Measurements from ENCODE around the gene PCDHA9. TPM values are rescaled to one million over a fixed set of nuclear protein-coding genes. Genes with fewer than 3 reads are reported as not detected.
"Not testable (repeated sequence)": the region's sequence is repeated elsewhere in the genome, so short reads cannot be mapped to it uniquely, and the experiment has no call there.

The PCDHA9 gene
- total RNA-seq, 2 experiments from 2014 or later, result not detected

GRCh38 chr5:140834439-140835008, 13.7 kb upstream of the PCDHA9 start:
- CTCF ChIA-PET, POLR2A ChIA-PET: not testable (repeated sequence)

DNA sequence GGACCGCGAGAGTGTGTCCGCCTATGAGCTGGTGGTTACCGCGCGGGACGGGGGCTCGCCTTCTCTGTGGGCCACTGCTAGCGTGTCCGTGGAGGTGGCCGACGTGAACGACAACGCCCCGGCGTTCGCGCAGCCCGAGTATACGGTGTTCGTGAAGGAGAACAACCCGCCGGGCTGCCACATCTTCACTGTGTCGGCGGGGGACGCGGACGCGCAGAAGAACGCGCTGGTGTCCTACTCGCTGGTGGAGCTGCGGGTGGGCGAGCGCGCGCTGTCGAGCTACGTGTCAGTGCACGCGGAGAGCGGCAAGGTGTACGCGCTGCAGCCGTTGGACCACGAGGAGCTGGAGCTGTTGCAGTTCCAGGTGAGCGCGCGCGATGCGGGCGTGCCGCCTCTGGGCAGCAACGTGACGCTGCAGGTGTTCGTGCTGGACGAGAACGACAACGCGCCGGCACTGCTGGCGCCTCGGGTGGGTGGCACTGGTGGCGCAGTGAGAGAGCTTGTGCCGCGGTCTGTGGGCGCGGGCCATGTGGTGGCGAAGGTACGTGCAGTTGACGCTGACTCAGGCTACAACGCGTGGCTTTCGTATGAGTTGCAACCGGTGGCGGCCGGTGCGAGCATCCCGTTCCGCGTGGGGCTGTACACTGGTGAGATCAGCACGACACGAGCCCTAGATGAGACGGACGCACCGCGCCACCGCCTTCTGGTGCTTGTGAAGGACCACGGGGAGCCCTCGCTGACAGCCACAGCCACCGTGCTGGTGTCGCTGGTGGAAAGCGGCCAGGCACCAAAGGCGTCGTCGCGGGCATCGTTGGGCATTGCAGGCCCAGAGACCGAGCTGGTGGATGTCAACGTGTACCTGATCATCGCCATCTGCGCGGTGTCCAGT, 12.3 kb upstream of the PCDHA9 start:
- ChIA-PET POLR2A (no interaction called here), CTCF (no interaction called here)

DNA sequence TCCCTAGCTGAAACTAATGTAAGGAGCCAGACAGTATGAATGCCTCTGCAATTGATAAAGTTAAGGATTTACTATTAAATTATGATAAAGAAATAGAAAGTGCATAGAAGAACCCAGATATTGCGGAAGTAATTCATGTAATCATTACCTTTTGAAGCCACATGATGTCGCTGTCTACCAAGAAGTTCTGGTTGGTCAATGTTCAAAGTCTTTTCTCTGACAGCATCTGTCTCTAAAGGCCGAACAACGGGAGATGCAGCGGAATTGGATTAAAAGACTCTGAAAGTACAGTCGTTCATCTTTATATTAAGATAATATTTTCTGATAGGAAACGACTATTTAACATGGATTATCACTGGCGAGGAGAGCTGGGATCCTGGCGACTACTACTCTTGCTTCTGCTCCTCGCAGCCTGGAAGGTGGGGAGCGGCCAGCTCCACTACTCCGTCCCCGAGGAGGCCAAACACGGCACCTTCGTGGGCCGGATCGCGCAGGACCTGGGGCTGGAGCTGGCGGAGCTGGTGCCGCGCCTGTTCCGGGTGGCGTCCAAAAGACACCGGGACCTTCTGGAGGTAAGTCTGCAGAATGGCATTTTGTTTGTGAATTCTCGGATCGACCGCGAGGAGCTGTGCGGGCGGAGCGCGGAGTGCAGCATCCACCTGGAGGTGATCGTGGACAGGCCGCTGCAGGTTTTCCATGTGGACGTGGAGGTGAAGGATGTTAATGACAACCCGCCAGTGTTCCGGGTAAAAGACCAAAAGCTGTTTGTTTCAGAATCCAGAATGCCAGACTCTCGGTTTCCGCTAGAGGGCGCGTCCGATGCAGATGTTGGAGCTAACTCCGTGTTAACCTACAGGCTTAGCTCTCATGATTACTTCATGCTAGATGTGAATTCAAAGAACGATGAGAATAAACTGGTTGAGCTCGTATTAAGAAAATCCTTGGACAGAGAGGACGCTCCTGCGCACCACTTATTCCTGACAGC, 6.9 kb upstream of the PCDHA9 start, which contains the start of gene PCDHA8:
Gene PCDHA8, plus strand, starts transcription at position 210 of the 985 bp plus-strand sequence. Its CDS starts 135 bp downstream, at position 345.
- ChIA-PET CTCF (no interaction called here), POLR2A (no interaction called here)

DNA sequence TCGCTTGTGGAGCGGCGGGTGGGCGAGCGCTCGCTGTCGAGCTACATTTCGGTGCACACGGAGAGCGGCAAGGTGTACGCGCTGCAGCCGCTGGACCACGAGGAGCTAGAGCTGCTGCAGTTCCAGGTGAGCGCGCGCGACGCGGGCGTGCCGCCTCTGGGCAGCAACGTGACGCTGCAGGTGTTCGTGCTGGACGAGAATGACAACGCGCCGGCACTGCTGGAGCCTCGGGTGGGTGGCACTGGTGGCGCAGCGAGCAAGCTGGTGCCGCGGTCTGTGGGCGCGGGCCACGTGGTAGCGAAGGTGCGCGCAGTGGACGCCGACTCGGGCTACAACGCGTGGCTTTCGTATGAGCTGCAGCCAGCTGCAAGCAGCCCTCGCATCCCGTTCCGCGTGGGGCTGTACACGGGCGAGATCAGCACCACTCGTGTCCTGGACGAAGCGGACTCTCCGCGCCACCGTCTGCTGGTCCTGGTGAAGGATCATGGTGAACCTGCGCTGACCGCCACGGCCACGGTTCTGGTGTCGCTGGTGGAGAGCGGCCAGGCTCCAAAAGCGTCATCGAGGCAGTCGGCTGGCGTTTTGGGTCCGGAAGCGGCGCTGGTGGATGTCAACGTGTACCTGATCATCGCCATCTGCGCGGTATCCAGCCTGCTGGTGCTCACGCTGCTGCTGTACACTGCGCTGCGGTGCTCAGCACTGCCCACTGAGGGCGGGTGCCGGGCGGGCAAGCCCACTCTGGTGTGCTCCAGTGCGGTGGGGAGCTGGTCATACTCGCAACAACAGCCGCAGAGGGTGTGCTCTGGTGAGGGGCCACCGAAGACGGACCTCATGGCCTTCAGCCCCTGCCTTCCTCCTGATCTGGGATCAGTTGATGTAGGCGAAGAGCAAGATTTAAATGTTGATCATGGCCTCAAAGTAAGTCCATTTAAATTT, 5.1 kb upstream of the PCDHA9 start:
- ChIA-PET CTCF (no interaction called here), POLR2A (no interaction called here)

DNA sequence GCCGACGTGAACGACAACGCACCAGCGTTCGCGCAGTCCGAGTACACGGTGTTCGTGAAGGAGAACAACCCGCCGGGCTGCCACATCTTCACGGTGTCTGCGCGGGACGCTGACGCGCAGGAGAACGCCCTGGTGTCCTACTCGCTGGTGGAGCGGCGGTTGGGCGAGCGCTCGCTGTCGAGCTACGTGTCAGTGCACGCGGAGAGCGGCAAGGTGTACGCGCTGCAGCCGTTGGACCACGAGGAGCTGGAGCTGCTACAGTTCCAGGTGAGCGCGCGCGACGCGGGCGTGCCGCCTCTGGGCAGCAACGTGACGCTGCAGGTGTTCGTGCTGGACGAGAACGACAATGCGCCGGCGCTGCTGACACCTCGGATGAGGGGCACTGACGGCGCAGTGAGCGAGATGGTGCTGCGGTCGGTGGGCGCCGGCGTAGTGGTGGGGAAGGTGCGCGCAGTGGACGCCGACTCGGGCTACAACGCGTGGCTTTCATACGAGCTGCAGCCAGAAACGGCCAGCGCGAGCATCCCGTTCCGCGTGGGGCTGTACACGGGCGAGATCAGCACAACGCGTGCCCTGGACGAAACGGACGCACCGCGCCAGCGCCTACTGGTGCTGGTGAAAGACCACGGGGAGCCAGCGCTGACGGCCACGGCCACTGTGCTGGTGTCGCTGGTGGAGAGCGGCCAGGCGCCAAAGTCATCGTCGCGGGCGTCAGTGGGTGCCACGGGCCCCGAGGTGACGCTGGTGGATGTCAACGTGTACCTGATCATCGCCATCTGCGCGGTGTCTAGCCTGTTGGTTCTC, 1.9 kb downstream of the PCDHA9 start:
- CTCF ChIA-PET, result not testable (repeated sequence)

DNA sequence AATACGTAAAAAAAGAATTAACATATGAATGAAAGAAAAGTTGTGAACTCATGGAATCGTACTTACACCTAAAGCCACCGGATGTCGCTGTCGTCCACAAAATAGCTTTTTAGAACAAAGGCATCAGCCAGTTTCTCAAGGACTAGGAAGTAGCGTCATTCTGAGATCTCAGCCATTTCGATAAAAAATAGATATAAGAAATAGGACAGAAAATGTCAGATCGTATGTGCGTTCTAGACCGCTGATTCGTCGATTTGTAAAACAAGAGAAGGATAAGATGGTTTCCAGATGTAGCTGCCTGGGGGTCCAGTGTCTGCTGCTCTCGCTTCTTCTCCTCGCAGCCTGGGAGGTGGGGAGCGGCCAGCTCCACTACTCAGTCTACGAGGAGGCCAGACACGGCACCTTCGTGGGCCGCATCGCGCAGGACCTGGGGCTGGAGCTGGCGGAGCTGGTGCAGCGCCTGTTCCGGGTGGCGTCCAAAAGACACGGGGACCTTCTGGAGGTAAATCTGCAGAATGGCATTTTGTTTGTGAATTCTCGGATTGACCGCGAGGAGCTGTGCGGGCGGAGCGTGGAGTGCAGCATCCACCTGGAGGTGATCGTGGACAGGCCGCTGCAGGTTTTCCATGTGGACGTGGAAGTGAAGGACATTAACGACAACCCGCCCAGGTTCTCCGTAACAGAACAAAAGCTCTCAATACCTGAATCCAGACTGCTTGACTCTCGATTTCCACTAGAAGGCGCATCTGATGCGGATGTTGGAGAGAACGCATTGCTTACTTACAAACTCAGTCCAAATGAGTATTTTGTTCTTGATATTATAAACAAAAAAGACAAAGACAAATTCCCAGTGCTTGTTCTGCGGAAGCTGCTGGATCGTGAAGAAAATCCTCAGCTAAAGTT, 7.8 kb downstream of the PCDHA9 start, which contains the start of gene PCDHA10:
Gene PCDHA10, plus strand, starts transcription at position 126 of the 903 bp plus-strand sequence. Its CDS starts 152 bp downstream, at position 278.
- ChIA-PET CTCF (interaction anchor here (1.1 kb wide), 1 partner anchor 565 kb away, joined by 3 read pairs; the partner anchor contains the start of gene PCDHGA11), POLR2A (no interaction called here)

More for the DNA sequence above, 1.9 kb downstream of the PCDHA9 start:
- POLR2A ChIA-PET, result not testable (repeated sequence)

DNA sequence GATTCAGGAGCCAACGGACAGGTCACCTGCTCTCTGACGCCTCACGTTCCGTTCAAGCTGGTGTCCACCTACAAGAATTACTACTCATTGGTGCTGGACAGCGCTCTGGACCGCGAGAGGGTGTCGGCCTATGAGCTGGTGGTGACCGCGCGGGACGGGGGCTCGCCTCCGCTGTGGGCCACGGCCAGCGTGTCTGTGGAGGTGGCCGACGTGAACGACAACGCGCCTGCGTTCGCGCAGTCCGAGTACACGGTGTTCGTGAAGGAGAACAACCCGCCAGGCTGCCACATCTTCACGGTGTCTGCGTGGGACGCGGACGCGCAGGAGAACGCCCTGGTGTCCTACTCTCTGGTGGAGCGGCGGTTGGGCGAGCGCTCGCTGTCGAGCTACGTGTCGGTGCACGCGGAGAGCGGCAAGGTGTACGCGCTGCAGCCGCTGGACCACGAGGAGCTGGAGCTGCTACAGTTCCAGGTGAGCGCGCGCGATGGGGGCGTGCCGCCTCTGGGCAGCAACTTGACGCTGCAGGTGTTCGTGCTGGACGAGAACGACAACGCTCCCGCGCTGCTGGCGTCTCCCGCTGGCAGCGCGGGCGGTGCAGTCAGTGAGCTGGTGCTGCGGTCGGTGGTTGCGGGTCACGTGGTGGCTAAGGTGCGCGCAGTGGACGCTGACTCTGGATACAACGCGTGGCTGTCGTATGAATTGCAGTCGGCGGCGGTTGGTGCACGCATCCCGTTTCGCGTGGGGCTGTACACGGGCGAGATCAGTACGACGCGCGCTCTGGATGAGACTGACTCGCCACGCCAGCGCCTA, 9.2 kb downstream of the PCDHA9 start:
- POLR2A ChIA-PET, result no interaction called here
- CTCF ChIA-PET, result no interaction called here

- ChIA-PET POLR2A (no interaction called here), CTCF (no interaction called here)
These were observed 9.7 kb downstream of the PCDHA9 start for GRCh38 chr5:140857987-140858240.

DNA sequence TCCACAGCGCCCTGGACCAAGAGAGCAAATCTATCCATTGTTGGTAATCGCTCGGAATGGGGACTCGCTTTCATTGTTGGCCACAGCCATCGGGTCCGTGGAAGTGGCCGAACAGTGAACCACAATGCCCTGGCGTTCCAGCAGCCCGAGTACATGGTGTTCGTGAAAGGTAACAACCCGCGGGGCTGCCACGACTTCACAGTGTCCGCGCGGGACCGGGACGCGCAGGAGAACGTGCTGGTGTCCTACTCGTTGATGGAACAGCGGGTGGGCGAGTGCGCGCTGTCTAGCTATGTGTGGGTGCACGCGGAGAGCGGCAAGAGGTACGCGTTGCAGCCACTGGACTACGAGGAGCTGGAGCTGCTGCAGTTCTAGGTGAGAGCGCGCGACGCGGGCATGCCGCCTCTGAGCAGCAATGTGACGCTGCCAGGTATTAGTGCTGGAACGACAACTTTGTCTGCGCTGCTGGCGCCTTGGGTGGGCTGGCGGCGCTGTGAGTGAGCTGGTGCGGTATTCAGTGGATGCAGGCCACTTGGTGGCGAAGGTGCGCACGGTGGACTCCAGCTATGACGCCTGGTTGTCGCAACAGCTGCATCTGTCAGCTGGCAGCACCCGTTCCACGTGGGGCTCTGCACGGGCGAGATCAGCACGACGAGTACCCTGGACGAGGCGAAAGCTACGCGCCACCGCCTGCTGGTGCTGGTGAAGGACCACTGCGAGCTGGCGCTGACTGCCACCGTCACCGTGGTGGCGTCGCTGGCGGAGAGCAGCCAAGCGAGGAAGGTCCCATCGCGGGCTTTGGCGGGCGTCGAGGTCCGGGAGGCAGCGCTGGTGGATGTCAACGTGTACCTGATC, 14.5 kb downstream of the PCDHA9 start:
- ChIA-PET CTCF (no interaction called here), POLR2A (no interaction called here)

- ChIA-PET CTCF (no interaction called here), POLR2A (no interaction called here)
These were observed 20.8 kb downstream of the PCDHA9 start, which contains the start of gene PCDHA11 for GRCh38 chr5:140868721-140869554. Gene PCDHA11 (plus strand): TSS chr5:140868957. CDS start chr5:140869104, 147 bp downstream.

GRCh38 chr5:140869555-140869886, 21.3 kb downstream of the PCDHA9 start:
- POLR2A ChIA-PET, result no interaction called here
- CTCF ChIA-PET, result no interaction called here

DNA sequence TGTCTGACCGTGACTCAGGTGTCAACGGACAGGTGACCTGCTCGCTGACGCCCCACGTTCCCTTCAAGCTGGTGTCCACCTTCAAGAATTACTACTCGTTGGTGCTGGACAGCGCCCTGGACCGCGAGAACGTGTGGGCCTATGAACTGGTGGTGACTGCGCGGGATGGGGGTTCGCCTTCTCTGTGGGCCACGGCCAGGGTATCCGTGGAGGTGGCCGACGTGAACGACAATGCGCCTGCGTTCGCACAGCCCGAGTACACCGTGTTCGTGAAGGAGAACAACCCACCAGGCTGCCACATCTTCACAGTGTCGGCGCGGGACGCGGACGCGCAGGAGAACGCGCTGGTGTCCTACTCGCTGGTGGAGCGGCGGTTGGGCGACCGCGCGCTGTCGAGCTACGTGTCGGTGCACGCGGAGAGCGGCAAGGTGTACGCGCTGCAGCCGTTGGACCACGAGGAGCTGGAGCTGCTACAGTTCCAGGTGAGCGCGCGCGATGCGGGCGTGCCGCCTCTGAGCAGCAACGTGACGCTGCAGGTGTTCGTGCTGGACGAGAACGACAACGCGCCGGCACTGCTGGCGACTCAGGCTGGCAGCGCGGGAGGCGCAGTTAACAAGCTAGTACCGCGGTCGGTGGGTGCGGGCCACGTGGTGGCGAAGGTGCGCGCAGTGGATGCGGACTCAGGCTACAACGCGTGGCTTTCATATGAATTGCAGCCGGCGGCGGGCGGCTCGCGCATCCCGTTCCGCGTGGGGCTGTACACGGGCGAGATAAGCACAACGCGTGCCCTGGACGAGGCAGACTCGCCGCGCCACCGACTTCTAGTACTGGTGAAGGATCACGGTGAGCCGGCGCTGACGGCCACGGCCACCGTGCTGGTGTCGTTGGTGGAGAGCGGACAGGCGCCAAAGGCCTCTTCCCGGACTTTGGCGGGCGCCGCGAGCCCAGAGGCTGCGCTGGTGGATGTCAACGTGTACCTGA, 22.3 kb downstream of the PCDHA9 start:
- POLR2A ChIA-PET, result no interaction called here
- CTCF ChIA-PET, result no interaction called here

DNA sequence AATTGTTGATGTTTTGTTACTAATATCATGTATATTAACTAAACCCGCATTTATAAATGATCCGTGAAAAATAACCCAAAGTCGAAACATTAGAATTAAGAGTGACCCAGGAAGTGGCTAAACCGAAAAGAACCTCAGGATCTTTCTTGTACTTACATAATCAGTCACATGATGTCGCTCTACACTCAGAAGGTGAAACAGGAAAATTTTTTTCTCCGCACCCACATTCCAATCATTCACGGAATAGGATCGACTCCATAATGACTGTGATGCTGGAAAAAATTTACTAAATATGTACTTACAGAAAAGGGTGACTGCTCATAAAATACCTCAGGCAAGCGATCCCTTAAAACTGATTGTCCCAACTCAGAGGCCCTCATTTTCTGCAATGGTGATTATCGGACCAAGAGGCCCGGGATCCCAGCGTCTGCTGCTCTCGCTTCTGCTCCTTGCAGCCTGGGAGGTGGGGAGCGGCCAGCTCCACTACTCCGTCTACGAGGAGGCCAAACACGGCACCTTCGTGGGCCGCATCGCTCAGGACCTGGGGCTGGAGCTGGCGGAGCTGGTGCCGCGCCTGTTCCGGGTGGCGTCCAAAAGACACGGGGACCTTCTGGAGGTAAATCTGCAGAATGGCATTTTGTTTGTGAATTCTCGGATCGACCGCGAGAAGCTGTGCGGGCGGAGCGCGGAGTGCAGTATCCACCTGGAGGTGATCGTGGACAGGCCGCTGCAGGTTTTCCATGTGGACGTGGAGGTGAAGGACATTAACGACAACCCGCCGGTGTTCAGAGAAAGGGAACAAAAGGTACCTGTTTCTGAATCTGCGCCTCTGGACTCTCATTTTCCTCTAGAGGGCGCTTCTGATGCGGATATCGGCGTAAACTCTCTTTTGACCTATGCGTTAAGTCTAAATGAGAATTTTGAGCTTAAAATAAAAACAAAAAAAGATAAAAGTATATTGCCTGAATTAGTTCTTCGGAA, 27.2 kb downstream of the PCDHA9 start, which contains the start of gene PCDHA12:
Gene PCDHA12, plus strand, starts transcription at position 224 of the 981 bp plus-strand sequence. Its CDS starts 165 bp downstream, at position 389.
- ChIA-PET CTCF (no interaction called here), POLR2A (no interaction called here)

Measured in activated CD8-positive, alpha-beta memory T cell treated with anti-CD3 and anti-CD28 coated beads for 36 hours (primary cell).